GM12878 (cell line): ENCODE measurements around the gene HMX3. TPM values are rescaled to one million over a fixed set of nuclear protein-coding genes. Genes with fewer than 3 reads are reported as not detected.

ENCODE experiments used
- BMI1 ChIP-seq: fragments of 450-650 bp; IDR thresholded peaks from 2 replicates; pipeline ENCODE4 v1.6.1; 2016; ENCODE audit warnings: mild to moderate bottlenecking, moderate library complexity, borderline replicate concordance
- CBX5 ChIP-seq: sonication (generic); IDR thresholded peaks from 2 replicates; pipeline ENCODE4 v1.6.1; 2016; ENCODE audit warnings: low read depth, moderate library complexity, mild to moderate bottlenecking, inconsistent platforms
- GABPA ChIP-seq: IDR thresholded peaks from 2 replicates; pipeline ENCODE4 v1.6.1; 2014; ENCODE audit warnings: antibody characterized with exemption, low read depth, mild to moderate bottlenecking, inconsistent platforms
- IRF4 ChIP-seq: IDR thresholded peaks from 2 replicates; pipeline ENCODE4 v1.6.1; 2011; ENCODE audit warnings: low read depth, low read length
- MEF2B ChIP-seq: fragments of 450-650 bp; IDR thresholded peaks from 2 replicates; pipeline ENCODE4 v1.6.1; 2018; ENCODE audit warnings: mild to moderate bottlenecking, moderate library complexity; ENCODE audit not compliant: partially characterized antibody, poor library complexity, severe bottlenecking
- POU2F2 ChIP-seq: IDR thresholded peaks from 3 replicates; pipeline ENCODE4 v1.6.1; 2011; ENCODE audit warnings: low read depth, mild to moderate bottlenecking, low read length, borderline replicate concordance
- SMAD1 ChIP-seq: fragments of 450-650 bp; IDR thresholded peaks from 2 replicates; pipeline ENCODE4 v1.6.1; 2018; ENCODE audit warnings: mild to moderate bottlenecking, low read depth; ENCODE audit not compliant: partially characterized antibody
- SMC3 ChIP-seq: IDR thresholded peaks from 2 replicates; pipeline ENCODE4 v1.6.1; 2011; ENCODE audit warnings: low read length, improper control_type of control experiment, borderline replicate concordance
- SPI1 ChIP-seq: IDR thresholded peaks from 2 replicates; pipeline ENCODE4 v1.6.1; 2011; ENCODE audit warnings: low read depth, mild to moderate bottlenecking, low read length, moderate library complexity, borderline replicate concordance; ENCODE audit not compliant: insufficient read depth
- TAF1 ChIP-seq: IDR thresholded peaks from 2 replicates; pipeline ENCODE4 v1.6.1; 2011; ENCODE audit warnings: mild to moderate bottlenecking, low read depth, low read length, borderline replicate concordance
- ZSCAN29 ChIP-seq: fragments of 450-650 bp; IDR thresholded peaks from 2 replicates; pipeline ENCODE4 v1.6.1; 2017; ENCODE audit warnings: mild to moderate bottlenecking, moderate library complexity
- polyA plus RNA-seq, 11 experiments: library from polyadenylated mRNA; depleted of rRNA in 4 of 11; unstranded in 6 of 11; stranded (reverse) in 5 of 11; fragments of >200 nt; fragmentation: Nextera tagmentation in 4 of 11; fragmentation: Illumina TruSeq in 1 of 11; extraction: Ambion mirVana in 4 of 11; extraction: Trizol in 1 of 11; gene quantifications; 1 replicate in 1 of 11; 2 replicates in 10 of 11; pipeline versions ENCODE4 v1.2.1 to v1.2.3, GENCODE V29; 2011 to 2016; ENCODE audit warnings: inconsistent platforms in 2 of 11, missing spikeins in 2 of 11, low read depth in 1 of 11
- total RNA-seq, 4 experiments: library from RNA; depleted of rRNA in 3 of 4; stranded (reverse); fragments of >200 nt in 3 of 4; fragmentation: Illumina TruSeq in 1 of 4; extraction: Trizol in 1 of 4; gene quantifications; 2 replicates each; pipeline versions ENCODE4 v1.2.1 to v1.2.3, GENCODE V29; 2013 to 2021
- TF ChIP-seq, protein P1 (sequence below): fragments of 450-650 bp; IDR thresholded peaks from 2 replicates; pipeline ENCODE4 v1.6.1; 2016; ENCODE audit warnings: mild to moderate bottlenecking
- TF ChIP-seq, protein P2 (sequence below): fragments of 450-650 bp; IDR thresholded peaks from 2 replicates; pipeline ENCODE4 v1.6.1; 2016; ENCODE audit warnings: mild to moderate bottlenecking
- TF ChIP-seq, protein P3 (sequence below): fragments of 450-650 bp; IDR thresholded peaks from 2 replicates; pipeline ENCODE4 v1.6.1; 2017; ENCODE audit warnings: antibody characterized with exemption, mild to moderate bottlenecking, moderate library complexity
- TF ChIP-seq, protein P4 (sequence below): fragments of 450-650 bp; IDR thresholded peaks from 2 replicates; pipeline ENCODE4 v1.6.1; 2017; ENCODE audit warnings: low read depth, mild to moderate bottlenecking, moderate library complexity
- TF ChIP-seq, protein P5 (sequence below): IDR thresholded peaks from 2 replicates; pipeline ENCODE4 v1.6.1; 2011; ENCODE audit warnings: low read depth, low read length, improper control_type of control experiment, borderline replicate concordance
- TF ChIP-seq, protein P6 (sequence below): fragments of 150-350 bp; IDR thresholded peaks from 2 replicates; pipeline ENCODE4 v1.6.1; 2014; ENCODE audit warnings: mild to moderate bottlenecking, low read depth, low read length

The HMX3 gene
- total and polyA plus RNA-seq, 10 of the 15 experiments (the other 5 are each of a cell fraction or from before 2014, with no cell fraction given): 0.63 to 60.5 (median 15.3) TPM; not detected in 2

DNA sequence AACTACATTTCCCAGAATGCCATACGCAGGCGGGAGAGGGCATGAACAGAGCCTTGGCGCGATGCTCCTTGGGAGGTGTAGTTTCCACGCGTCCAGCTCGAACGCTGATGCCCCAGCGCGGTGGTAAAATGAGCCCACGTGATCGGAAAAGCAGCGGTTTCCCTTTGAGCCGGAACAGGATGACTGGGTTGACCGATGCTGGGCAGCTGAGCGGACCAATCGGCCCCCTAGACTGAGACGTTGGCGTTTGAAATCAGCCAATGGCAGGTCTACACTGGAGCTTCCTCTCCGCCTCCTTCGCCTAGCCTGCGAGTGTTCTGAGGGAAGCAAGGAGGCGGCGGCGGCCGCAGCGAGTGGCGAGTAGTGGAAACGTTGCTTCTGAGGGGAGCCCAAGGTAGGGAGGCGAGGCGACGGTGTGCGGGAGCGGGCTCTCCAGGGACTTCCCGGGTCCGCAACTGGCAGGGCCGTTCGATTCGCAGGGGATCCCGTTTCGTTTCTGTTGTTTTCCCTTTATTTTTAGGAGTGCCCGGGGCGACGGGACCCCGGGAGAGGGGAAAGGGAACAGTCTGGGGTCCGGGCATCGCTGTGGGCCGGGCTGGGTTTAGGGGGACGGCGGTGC, 18.4 kb downstream of the HMX3 start, which contains the start of gene BUB3 (continued):
- TF ChIP-seq, protein P1, sequence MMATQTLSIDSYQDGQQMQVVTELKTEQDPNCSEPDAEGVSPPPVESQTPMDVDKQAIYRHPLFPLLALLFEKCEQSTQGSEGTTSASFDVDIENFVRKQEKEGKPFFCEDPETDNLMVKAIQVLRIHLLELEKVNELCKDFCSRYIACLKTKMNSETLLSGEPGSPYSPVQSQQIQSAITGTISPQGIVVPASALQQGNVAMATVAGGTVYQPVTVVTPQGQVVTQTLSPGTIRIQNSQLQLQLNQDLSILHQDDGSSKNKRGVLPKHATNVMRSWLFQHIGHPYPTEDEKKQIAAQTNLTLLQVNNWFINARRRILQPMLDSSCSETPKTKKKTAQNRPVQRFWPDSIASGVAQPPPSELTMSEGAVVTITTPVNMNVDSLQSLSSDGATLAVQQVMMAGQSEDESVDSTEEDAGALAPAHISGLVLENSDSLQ: peak; percentile 99
- TF ChIP-seq, protein P2, sequence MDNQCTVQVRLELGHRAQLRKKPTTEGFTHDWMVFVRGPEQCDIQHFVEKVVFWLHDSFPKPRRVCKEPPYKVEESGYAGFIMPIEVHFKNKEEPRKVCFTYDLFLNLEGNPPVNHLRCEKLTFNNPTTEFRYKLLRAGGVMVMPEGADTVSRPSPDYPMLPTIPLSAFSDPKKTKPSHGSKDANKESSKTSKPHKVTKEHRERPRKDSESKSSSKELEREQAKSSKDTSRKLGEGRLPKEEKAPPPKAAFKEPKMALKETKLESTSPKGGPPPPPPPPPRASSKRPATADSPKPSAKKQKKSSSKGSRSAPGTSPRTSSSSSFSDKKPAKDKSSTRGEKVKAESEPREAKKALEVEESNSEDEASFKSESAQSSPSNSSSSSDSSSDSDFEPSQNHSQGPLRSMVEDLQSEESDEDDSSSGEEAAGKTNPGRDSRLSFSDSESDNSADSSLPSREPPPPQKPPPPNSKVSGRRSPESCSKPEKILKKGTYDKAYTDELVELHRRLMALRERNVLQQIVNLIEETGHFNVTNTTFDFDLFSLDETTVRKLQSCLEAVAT: peak; percentile 61; the same call in 1 of the 2 replicates
- TF ChIP-seq POU2F2 (peak; percentile 84; the same call in 2 of the 3 replicates), SPI1 (peak; percentile 58; the same call in 1 of the 2 replicates), GABPA (peak; percentile 95), SMC3 (no peak), CBX5 (no peak), BMI1 (no peak), SMAD1 (no peak), IRF4 (0 out of 2 replicates have a peak, but pooled peaks have one; percentile 32), TAF1 (peak; percentile 87), MEF2B (no peak), ZSCAN29 (no peak)
- TF ChIP-seq, protein P3, sequence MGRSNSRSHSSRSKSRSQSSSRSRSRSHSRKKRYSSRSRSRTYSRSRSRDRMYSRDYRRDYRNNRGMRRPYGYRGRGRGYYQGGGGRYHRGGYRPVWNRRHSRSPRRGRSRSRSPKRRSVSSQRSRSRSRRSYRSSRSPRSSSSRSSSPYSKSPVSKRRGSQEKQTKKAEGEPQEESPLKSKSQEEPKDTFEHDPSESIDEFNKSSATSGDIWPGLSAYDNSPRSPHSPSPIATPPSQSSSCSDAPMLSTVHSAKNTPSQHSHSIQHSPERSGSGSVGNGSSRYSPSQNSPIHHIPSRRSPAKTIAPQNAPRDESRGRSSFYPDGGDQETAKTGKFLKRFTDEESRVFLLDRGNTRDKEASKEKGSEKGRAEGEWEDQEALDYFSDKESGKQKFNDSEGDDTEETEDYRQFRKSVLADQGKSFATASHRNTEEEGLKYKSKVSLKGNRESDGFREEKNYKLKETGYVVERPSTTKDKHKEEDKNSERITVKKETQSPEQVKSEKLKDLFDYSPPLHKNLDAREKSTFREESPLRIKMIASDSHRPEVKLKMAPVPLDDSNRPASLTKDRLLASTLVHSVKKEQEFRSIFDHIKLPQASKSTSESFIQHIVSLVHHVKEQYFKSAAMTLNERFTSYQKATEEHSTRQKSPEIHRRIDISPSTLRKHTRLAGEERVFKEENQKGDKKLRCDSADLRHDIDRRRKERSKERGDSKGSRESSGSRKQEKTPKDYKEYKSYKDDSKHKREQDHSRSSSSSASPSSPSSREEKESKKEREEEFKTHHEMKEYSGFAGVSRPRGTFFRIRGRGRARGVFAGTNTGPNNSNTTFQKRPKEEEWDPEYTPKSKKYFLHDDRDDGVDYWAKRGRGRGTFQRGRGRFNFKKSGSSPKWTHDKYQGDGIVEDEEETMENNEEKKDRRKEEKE: no peak
- TF ChIP-seq, protein P4, sequence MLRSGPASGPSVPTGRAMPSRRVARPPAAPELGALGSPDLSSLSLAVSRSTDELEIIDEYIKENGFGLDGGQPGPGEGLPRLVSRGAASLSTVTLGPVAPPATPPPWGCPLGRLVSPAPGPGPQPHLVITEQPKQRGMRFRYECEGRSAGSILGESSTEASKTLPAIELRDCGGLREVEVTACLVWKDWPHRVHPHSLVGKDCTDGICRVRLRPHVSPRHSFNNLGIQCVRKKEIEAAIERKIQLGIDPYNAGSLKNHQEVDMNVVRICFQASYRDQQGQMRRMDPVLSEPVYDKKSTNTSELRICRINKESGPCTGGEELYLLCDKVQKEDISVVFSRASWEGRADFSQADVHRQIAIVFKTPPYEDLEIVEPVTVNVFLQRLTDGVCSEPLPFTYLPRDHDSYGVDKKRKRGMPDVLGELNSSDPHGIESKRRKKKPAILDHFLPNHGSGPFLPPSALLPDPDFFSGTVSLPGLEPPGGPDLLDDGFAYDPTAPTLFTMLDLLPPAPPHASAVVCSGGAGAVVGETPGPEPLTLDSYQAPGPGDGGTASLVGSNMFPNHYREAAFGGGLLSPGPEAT: peak; percentile 57; the same call in 1 of the 2 replicates
- TF ChIP-seq, protein P5, sequence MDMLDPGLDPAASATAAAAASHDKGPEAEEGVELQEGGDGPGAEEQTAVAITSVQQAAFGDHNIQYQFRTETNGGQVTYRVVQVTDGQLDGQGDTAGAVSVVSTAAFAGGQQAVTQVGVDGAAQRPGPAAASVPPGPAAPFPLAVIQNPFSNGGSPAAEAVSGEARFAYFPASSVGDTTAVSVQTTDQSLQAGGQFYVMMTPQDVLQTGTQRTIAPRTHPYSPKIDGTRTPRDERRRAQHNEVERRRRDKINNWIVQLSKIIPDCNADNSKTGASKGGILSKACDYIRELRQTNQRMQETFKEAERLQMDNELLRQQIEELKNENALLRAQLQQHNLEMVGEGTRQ: peak; percentile 95
- TF ChIP-seq, protein P6, sequence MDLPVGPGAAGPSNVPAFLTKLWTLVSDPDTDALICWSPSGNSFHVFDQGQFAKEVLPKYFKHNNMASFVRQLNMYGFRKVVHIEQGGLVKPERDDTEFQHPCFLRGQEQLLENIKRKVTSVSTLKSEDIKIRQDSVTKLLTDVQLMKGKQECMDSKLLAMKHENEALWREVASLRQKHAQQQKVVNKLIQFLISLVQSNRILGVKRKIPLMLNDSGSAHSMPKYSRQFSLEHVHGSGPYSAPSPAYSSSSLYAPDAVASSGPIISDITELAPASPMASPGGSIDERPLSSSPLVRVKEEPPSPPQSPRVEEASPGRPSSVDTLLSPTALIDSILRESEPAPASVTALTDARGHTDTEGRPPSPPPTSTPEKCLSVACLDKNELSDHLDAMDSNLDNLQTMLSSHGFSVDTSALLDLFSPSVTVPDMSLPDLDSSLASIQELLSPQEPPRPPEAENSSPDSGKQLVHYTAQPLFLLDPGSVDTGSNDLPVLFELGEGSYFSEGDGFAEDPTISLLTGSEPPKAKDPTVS: no peak
